GM11168 (cell line): ENCODE data around the gene GSTA5.
"Not testable (repeated sequence)": the region's sequence is repeated elsewhere in the genome, so short reads cannot be mapped to it uniquely, and the experiment has no call there.

ENCODE experiments used
- in situ Hi-C: fragments of 300-500 bp; cut with MboI; formaldehyde crosslinking; loops from one replicate; pipeline ENCODE4 v1.12.0; 2022; ENCODE audit warnings: low sequenced_read_pairs; ENCODE audit not compliant: unreplicated experiment

The GSTA5 gene

GRCh38 chr6:52801188-52801841 lies 39.3 kb downstream of the GSTA5 start:
- in situ Hi-C loops: no loop called here

GRCh38 chr6:52799272-52799671 lies 41.3 kb downstream of the GSTA5 start:
- in situ Hi-C loops: not testable (repeated sequence)

GRCh38 chr6:52794366-52794765 lies 46.2 kb downstream of the GSTA5 start:
- in situ Hi-C loops: not testable (repeated sequence)

- in situ Hi-C loops: no loop called here
Observed at GRCh38 chr6:52790861-52791260, 49.8 kb downstream of the GSTA5 start.

GRCh38 chr6:52789658-52790057 lies 51.0 kb downstream of the GSTA5 start:
- in situ Hi-C loops: loop anchor here (5.0 kb wide), 1 partner anchor 38 kb away; no protein-coding TSS in a partner anchor

- in situ Hi-C loops: loop anchor here (5.0 kb wide), 1 partner anchor 39 kb away; no protein-coding TSS in a partner anchor
Observed at GRCh38 chr6:52788478-52788877, 52.1 kb downstream of the GSTA5 start.

GRCh38 chr6:52787917-52788316 lies 52.7 kb downstream of the GSTA5 start:
- in situ Hi-C loops: loop anchor here (5.0 kb wide), 1 partner anchor 39 kb away; no protein-coding TSS in a partner anchor

GRCh38 chr6:52786249-52786956 lies 54.2 kb downstream of the GSTA5 start:
- in situ Hi-C loops: loop anchor here (5.0 kb wide), 1 partner anchor 41 kb away; no protein-coding TSS in a partner anchor

- in situ Hi-C loops: not testable (repeated sequence)
Observed at GRCh38 chr6:52782696-52783274, 57.8 kb downstream of the GSTA5 start.

- in situ Hi-C loops: not testable (repeated sequence)
Observed at GRCh38 chr6:52782209-52782608, 58.4 kb downstream of the GSTA5 start.
